ENCODE measurements around the gene EDAR. TPM values are rescaled to one million over a fixed set of nuclear protein-coding genes. Genes with fewer than 3 reads are reported as not detected.

Gene EDAR
- total RNA-seq, 1 donor from 2014 or later: 5.1 TPM

DNA sequence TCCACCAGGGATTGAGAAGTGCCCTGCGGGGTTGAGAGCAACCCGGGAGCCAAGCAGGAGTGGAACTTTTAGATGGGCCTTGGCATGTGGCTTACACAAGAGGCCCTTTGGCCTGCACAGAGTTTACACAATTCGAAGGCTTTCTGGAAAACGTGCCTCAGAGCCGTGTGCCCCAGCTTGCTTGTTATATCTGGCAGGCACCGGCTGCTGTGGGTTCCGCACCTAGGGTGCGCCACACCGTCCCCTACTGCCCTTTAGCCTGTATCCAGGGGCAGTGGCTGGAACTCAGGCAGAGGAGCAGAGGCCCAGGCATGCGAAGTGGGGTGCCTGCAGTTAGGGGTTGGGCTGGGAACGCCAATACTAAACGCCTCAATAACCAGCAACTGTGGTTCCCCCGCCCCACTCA is 32.9 kb upstream of the EDAR start:
- no peak for DNase-seq (ENCODE audit: extremely low spot score, unreplicated experiment)
- Mint-ChIP-seq H3K27ac (no peak overlapping the region), H3K4me1 (ENCODE audit: unreplicated experiment) (peaks cover 29% of the 10 kb centered on the region), H3K27me3 (peaks cover 6% of the 10 kb centered on the region), H3K4me3 (no peak overlapping the region), H3K9me3 (no peaks in the 10 kb centered on the region), H3K36me3 (no peaks in the 10 kb centered on the region)
- TF ChIP-seq, protein P1, sequence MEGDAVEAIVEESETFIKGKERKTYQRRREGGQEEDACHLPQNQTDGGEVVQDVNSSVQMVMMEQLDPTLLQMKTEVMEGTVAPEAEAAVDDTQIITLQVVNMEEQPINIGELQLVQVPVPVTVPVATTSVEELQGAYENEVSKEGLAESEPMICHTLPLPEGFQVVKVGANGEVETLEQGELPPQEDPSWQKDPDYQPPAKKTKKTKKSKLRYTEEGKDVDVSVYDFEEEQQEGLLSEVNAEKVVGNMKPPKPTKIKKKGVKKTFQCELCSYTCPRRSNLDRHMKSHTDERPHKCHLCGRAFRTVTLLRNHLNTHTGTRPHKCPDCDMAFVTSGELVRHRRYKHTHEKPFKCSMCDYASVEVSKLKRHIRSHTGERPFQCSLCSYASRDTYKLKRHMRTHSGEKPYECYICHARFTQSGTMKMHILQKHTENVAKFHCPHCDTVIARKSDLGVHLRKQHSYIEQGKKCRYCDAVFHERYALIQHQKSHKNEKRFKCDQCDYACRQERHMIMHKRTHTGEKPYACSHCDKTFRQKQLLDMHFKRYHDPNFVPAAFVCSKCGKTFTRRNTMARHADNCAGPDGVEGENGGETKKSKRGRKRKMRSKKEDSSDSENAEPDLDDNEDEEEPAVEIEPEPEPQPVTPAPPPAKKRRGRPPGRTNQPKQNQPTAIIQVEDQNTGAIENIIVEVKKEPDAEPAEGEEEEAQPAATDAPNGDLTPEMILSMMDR (conservative IDR thresholded peaks at IDR 0.05): no peak

DNA sequence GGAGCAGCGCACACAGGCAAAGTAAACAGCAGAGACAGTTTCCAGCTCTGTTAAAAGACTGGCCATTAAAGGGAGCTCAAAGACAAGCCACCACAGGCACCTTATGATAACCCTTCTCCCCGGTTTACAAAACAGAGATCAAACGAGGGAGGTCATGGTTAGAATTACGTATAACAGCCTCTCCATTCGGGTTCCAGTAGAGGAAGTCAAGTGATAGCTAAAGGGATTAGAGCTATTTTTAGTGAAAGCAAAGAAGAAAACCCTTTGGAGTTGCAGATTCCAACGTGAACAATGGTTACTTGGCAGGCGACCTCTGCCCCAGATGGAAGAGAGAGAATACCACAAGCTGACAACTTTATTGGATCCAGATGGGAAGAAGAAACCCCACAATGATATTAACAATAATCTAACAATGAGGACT is 31.2 kb upstream of the EDAR start:
- H3K36me3 Mint-ChIP-seq: no peaks in the 10 kb centered on the region
- TF ChIP-seq, protein P1 (conservative IDR thresholded peaks at IDR 0.05): no peak
- no peak for DNase-seq (ENCODE audit: extremely low spot score, unreplicated experiment)
- H3K27me3 Mint-ChIP-seq: peaks cover 6% of the 10 kb centered on the region
- no peaks in the 10 kb centered on the region for H3K9me3 Mint-ChIP-seq
- peak overlapping the region; percentile 18 for H3K4me3 Mint-ChIP-seq
- H3K27ac Mint-ChIP-seq: peak overlapping the region; percentile 1
- H3K4me1 Mint-ChIP-seq (ENCODE audit: unreplicated experiment): peaks cover 34% of the 10 kb centered on the region

DNA sequence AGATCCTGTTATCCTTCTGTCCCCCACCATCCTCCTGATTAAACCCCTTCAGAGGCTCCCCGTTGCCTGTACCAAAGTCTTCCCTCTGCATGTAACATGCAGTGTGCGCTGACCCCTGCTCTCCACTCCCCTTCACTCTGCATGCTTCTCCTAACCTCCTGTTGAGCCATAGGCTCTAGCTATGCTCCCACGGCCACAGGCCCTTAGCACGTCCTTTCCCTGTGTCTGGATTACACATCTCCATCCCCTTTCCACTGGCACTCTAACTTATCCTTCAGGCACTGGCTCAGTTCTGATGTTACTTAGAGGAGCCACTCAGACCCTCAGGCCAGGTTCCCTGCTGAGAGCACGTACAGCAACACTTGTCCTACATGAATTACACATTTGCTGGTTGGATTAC is 29.4 kb upstream of the EDAR start:
- no peaks in the 10 kb centered on the region for H3K36me3 Mint-ChIP-seq
- H3K4me3 Mint-ChIP-seq: no peak overlapping the region
- H3K27ac Mint-ChIP-seq: no peak overlapping the region
- DNase-seq (ENCODE audit: extremely low spot score, unreplicated experiment): no peak
- peaks cover 6% of the 10 kb centered on the region for H3K27me3 Mint-ChIP-seq
- peaks cover 34% of the 10 kb centered on the region for H3K4me1 Mint-ChIP-seq (ENCODE audit: unreplicated experiment)
- TF ChIP-seq, protein P1 (conservative IDR thresholded peaks at IDR 0.05): no peak
- no peaks in the 10 kb centered on the region for H3K9me3 Mint-ChIP-seq

DNA sequence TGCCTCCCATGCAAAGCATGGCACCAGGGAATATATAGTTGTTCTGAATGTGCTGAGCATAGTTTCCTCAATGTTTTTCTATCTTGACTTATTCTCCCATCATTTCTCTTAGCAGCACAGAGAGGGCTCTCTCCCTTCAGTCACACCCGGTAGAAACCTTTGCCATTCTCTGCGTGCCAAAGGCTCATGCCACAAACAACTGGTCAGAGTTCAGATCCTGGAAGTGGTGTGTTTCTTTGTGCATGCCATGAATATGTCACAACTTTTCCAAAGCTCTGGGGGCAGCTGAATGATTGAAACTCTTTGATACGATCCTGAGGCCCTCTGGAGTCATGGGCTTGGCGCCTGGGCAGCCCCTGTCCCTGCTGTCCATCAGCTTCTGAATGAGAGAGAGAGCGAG is 28.0 kb upstream of the EDAR start:
- H3K36me3 Mint-ChIP-seq: no peaks in the 10 kb centered on the region
- no peak overlapping the region for H3K27ac Mint-ChIP-seq
- H3K27me3 Mint-ChIP-seq: peaks cover 6% of the 10 kb centered on the region
- peaks cover 34% of the 10 kb centered on the region for H3K4me1 Mint-ChIP-seq (ENCODE audit: unreplicated experiment)
- no peak overlapping the region for H3K4me3 Mint-ChIP-seq
- no peaks in the 10 kb centered on the region for H3K9me3 Mint-ChIP-seq
- no peak for DNase-seq (ENCODE audit: extremely low spot score, unreplicated experiment)
- TF ChIP-seq, protein P1 (conservative IDR thresholded peaks at IDR 0.05): no peak

DNA sequence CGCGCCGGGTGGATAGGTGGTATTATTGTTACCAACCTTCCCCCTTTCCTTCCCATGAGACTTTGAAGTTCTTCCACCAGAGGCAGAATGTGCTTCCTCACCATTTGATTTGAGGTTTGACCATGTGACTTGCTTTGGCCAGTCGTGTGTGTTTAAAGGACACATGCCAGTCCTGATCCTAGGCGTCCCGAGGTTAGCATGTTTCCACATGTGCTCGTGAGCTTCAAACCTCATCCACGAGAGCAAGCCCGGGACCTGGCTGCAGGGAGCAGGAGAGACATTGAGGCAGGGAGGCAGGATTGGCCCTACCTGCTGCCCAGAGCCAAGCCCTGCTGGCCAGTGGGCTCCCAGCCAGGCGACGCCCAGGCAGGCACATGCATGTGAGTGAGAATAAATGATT is 27.4 kb upstream of the EDAR start:
- Mint-ChIP-seq H3K9me3 (no peaks in the 10 kb centered on the region), H3K4me1 (ENCODE audit: unreplicated experiment) (peaks cover 31% of the 10 kb centered on the region), H3K36me3 (no peaks in the 10 kb centered on the region), H3K27ac (no peak overlapping the region), H3K27me3 (peaks cover 6% of the 10 kb centered on the region), H3K4me3 (no peak overlapping the region)
- TF ChIP-seq, protein P1 (conservative IDR thresholded peaks at IDR 0.05): no peak
- no peak for DNase-seq (ENCODE audit: extremely low spot score, unreplicated experiment)

DNA sequence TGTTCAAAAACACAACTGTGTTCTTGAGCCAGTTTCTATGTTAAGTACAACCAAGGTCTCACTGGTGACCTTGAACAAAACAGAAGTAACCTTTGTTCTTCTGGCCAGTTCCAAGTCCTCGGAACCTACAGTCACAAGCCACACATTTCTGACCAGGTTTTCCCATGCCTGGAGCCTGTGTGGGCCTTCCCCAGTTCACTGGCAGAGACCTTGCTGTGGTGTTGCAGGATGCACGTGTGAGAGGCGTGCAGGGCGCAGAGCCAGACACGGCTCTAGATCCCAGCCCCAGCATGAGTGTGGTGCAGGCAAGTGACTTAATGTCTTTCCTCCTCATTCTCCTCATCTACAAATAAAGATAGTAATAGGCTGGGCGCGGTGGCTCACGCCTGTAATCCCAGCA is 25.5 kb upstream of the EDAR start:
- H3K9me3 Mint-ChIP-seq: no peaks in the 10 kb centered on the region
- no peak overlapping the region for H3K4me3 Mint-ChIP-seq
- H3K27me3 Mint-ChIP-seq: peaks cover 6% of the 10 kb centered on the region
- peaks cover 18% of the 10 kb centered on the region for H3K4me1 Mint-ChIP-seq (ENCODE audit: unreplicated experiment)
- no peak for DNase-seq (ENCODE audit: extremely low spot score, unreplicated experiment)
- TF ChIP-seq, protein P1 (conservative IDR thresholded peaks at IDR 0.05): no peak
- H3K36me3 Mint-ChIP-seq: no peaks in the 10 kb centered on the region
- H3K27ac Mint-ChIP-seq: no peak overlapping the region
